HG03342 (cell line): ENCODE data around the gene BOD1L1.
A peak's percentile ranks its signal among the peaks of the same experiment; 100 is the strongest.

ENCODE experiments used
- ATAC-seq: cut with Tn5 transposase; IDR thresholded peaks from one replicate; pipeline ENCODE4 v1.9.1; 2021; ENCODE audit warnings: mild to moderate bottlenecking, moderate library complexity; ENCODE audit not compliant: unreplicated experiment

The BOD1L1 gene

GRCh38 chr4:13540446-13541175 lies 86.9 kb downstream of the BOD1L1 start:
- ATAC-seq = no peak

- ATAC-seq = no peak
These were observed 87.7 kb downstream of the BOD1L1 start for GRCh38 chr4:13539619-13540445.

- no peak for ATAC-seq
These were observed 88.4 kb downstream of the BOD1L1 start for GRCh38 chr4:13539047-13539618.

- ATAC-seq = no peak
These were observed 89.0 kb downstream of the BOD1L1 start for GRCh38 chr4:13538427-13538973.

GRCh38 chr4:13537832-13538177 lies 89.7 kb downstream of the BOD1L1 start:
- no peak for ATAC-seq

GRCh38 chr4:13537011-13537831 lies 90.3 kb downstream of the BOD1L1 start:
- no peak for ATAC-seq

GRCh38 chr4:13536607-13537006 lies 90.9 kb downstream of the BOD1L1 start:
- ATAC-seq = no peak

GRCh38 chr4:13535708-13536361 lies 91.7 kb downstream of the BOD1L1 start:
- ATAC-seq = no peak

- ATAC-seq = no peak
These were observed 92.4 kb downstream of the BOD1L1 start for GRCh38 chr4:13535118-13535517.

- no peak for ATAC-seq
These were observed 93.0 kb downstream of the BOD1L1 start for GRCh38 chr4:13534344-13535063.

- ATAC-seq = no peak
These were observed 93.7 kb downstream of the BOD1L1 start for GRCh38 chr4:13533670-13534343.

GRCh38 chr4:13531625-13531998 lies 95.9 kb downstream of the BOD1L1 start:
- no peak for ATAC-seq

GRCh38 chr4:13530823-13531624 lies 96.5 kb downstream of the BOD1L1 start:
- ATAC-seq = no peak

GRCh38 chr4:13529128-13529919 lies 98.2 kb downstream of the BOD1L1 start:
- no peak for ATAC-seq

GRCh38 chr4:13528821-13529127 lies 98.8 kb downstream of the BOD1L1 start:
- ATAC-seq = no peak

- peak; percentile 77 for ATAC-seq
These were observed 99.3 kb downstream of the BOD1L1 start for GRCh38 chr4:13527981-13528820.
